Measurements from ENCODE around the gene THOC3.
"Not testable (repeated sequence)": the region's sequence is repeated elsewhere in the genome, so short reads cannot be mapped to it uniquely, and the experiment has no call there.

DNA sequence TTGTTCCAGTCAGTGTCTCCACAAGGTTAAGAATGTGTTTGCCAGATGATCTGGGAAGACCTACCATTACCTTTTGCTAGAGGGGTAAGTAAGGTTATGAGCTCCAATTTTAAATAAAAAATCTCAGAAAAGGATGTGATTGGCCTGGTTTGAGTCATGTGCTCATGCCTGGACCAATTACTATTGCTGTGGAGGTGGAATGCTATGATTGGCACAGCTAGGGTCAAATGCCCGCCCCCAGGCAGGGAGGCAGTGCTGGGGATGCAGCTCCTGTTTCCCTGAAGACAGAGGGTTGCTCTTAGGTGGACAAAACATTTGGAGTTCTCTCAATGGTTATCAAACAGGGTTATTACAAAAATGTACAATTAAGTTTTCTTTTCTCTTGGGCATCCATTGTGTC lies 29.6 kb downstream of the THOC3 start:
- TF ChIP-seq POLR2A (IDR thresholded peaks at IDR 0.05; ENCODE audit: low read length); GATA1 (IDR thresholded peaks at IDR 0.05; ENCODE audit: low read depth, low read length): not testable (repeated sequence)

All from erythroblast (primary cell).